Measurements from ENCODE around the gene SLC35G6.
"Not testable (repeated sequence)": the region's sequence is repeated elsewhere in the genome, so short reads cannot be mapped to it uniquely, and the experiment has no call there.

SLC35G6 gene

DNA sequence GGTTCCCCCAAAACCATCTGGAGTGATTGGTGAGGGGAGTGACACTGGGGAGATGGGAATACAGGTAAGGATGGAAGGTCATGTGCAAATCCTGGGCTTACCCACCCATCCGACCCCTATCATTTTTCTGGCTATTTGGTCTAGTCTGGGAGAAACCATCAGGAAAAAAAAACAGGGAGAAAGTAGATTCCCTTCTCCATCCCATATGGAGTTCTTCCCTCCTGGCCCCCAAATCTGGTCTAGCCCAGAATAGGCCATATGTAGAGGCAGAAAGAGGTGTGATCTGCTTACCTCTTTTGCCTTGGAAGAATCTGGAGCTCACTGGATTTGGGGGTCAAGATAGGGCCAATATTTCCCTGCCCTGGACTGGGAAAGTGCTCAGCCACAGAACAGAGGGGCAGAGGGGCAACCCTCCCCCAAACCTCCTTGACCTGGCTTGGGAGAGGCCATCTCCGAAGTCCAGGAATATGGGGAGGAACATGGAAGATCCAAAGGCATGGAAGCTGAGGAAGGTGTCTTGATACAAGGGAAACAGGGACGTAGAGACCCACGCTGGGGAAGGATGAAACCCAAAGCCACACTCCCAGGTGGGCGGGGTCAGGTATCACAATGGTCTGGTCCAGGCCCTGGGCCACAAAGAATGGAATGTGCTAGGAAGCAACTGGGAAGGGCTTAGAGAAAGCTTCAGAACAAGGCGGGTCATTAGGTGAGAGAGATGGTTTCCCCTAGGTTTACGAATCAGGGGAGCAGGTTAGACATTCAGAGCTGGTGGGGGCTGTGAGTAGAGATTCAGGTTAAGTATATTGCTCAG is 20.2 kb upstream of the SLC35G6 start:
- DNase-seq (ENCODE audit: low read depth in 2 of 2), result no peak

DNA sequence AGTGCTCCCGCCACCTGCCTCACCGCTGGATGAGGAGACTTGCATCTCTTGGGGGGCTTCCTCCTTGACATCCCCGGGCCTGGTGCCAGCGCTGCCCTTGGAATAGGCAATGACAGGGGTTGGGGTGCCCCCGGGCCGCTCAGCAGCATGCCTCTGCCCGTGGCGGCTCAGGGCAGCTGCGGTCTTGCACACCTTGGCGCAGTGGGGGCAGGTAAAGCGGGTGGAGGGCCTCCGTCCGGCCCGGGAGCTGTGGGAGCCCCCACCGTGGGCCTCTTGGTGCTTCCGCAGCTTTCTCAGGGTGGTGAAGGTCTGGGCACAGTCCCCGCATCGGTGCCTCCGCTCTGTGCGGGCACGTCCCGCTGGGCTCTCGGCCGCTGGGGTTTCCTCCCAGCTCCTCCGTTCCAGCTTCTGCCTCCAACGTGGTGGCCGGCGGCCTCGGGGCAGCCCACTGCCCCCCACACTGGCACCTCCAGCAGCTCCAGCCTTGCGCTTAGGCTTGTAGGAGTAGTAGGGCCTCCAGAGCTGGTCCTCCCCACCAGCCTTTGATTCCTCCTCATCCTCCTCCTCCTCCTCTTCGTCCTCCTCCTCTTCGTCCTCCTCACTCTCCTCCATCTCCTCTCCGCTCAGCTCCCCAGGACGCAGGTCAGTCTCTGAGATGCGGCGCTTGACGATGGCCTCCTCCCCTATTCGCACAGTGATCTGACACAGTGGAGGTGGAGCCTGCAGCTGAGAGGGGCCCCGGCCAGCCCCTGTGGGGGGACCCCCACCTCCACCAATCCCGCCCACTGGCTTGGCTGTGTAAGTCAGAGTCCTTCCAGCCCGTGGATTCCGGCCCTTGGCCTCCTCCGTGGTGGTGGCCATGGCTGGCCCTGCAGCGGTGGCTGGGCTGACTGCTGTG is 18.5 kb upstream of the SLC35G6 start:
- no peak for DNase-seq (ENCODE audit: low read depth in 2 of 2)

DNA sequence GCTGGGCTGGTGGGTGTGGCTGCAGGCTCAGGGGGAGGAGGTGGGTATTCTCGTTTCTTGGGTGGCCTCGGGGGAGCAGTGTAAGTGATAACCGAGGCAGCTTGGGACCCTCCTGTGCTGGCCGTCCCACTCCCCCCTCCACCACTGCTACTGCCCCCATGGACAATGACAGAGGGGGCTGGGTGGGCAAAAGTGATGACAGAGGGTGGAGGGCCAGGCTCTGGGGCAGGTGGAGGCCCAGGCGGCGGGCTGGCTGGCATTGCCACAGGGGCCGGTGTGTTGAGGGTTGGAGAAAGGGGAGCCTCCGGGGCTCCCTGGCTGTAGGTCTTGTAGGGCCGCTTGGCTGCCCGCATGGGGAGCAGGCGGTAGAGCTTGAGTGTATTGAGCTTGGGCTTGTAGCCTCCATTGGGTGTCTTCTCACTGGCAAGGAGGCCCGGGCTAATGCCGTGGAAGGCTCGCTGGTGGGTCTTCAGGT is 17.8 kb upstream of the SLC35G6 start:
- DNase-seq (ENCODE audit: low read depth in 2 of 2), result no peak

DNA sequence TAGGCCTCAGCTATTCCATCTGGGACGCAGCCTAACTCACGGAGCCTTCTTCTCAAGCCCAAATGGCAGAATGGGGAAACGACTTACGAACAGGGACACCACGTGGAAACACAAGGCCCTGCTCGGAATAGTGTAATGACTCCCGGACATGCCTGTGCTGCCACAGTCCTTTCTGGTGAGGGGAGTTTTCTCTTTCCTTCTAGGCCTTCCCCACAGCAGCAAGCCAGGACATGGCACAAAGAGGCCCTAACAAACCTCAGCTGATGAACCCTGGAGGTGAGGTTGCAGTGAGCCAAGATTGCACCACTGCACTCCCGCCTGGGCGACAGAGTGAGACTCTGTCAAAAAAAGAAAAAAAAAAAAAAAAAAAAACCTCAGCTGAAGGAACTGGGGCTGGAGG is 17.2 kb upstream of the SLC35G6 start:
- no peak for DNase-seq (ENCODE audit: low read depth in 2 of 2)

DNA sequence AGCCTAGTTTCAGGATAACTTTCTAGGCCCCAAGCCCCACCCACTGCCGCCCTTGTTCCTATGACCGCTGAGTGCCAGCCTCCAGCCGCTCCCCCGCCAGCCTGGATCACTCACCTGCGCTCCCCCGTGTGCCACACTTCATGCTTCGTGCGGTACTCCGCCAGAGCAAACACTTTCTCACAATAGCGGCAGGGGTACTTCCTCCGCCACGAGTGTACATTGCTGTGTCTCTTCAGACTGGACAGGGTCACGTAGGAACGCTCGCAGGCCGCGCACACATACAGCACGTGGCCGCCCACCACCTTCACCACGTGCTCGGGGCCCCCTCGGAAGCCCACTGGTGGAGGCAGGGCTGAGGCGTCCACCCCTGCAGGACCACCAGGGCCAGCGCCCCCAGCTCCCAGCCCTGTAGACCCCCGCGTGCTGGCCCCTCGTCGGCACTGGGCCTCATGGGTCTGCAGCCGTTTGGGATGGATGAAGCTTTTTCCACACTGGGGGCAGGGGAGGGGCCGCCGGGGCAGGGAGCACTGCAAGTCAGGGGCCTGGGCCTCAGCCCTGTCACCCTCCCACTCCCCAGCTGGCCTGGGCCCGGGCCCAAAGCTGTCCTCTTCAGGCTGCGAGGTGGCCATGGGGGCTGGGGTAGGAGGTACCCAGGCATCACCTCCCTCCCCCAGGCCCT is 15.5 kb upstream of the SLC35G6 start:
- no peak for DNase-seq (ENCODE audit: low read depth in 2 of 2)

GRCh38 chr17:7466318-7466638 is 15.0 kb upstream of the SLC35G6 start:
- DNase-seq (ENCODE audit: low read depth in 2 of 2), result no peak

DNA sequence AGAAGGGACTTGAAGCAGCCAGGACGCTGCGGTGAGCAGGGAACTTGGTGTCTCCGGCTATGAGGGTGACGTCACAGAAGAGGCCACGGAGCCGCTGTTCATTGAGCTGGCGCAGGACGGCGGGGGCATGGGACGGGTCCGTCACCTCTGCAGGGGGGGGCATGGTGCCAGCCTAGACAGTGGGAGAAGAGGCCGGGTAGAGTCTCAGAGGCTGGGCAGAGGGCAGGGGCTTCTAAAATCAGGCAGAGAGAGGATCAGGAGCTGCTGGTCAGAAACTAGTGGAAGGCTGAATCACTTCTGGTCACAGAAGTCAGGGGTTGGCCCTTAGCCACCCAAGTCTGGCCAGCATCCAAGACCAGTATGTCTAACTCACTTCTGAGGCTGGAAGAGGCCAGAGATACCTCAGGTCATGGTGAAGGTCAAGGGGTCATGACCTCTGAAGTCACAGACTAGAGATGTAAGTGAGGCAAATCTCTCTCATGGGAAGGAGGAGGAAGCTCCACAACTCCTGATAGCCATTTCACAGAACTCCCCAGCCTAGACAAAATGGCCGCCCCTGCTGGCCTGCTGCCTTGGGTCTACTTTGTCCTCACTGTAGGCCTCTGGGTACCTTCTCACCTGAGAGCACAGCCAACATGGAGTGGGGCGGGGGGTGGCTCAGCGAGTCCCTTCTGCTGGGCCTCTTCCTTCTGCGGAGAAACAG is 14.5 kb upstream of the SLC35G6 start:
- no peak for DNase-seq (ENCODE audit: low read depth in 2 of 2)

DNA sequence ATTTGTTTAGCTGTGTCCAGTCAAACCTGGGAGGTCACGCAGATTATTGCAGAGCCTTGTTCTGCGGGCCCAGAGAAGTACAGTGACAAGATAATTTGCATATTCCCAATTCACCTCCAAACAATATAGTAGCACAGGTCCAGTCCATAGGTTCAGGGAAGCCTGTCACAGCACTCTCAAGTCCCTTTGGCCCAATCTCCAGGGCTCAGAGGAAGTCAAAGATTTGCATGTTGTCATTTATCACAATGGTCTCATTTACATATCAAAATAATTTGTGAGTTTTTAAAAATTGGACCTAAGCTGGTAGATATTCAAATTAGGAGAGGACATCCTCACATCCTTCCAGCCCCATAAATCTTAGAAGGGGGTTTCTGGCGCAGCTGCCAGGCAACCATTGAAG is 13.7 kb upstream of the SLC35G6 start:
- no peak for DNase-seq (ENCODE audit: low read depth in 2 of 2)

- no peak for DNase-seq (ENCODE audit: low read depth in 2 of 2)
These were observed 13.0 kb upstream of the SLC35G6 start for GRCh38 chr17:7468290-7468689.

DNA sequence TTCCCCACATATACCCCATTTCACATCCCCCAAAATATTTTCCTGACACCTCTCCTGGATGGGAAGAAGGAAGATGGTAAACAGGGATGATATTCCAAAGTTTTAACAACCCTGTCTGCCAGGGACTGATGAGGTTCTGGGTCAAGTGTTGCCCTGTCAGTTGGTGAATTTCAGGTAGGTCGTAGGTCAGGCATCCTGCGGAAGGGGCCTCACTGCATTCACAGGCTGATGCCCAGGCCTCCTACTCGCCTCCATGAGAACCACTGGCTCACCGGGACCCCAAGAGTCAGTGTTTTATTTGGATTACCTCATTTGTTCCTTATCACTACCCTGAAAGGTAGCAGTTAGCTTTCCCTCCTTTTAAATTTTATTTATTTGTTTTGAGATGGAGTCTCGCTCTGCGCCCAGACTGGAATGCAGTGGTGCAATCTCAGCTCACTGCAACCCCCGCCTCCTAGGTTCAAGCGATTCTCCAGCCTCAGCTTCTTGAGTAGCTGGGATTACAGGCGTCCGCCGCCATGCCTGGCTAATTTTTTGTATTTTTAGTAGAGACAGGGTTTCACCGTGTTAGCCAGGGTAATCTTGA is 12.3 kb upstream of the SLC35G6 start:
- no peak for DNase-seq (ENCODE audit: low read depth in 2 of 2)

DNA sequence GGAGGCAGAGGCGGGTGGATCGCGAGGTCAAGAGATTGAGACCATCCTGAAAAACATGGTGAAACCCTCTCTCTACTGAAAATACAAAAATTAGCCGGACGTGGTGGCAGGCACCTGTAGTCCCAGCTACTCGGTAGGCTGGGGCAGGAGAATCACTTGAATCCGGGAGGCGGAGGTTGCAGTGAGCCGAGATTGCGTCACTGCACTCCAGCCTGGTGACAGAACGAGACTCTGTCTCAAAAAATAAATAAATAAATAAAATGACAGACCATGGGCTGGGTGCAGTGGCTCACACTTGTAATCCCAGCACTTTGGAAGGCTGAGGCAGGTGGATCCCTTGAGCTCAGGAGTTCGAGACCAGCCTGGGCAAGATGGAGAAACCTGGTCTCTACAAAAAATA is 11.4 kb upstream of the SLC35G6 start:
- not testable (repeated sequence) for DNase-seq (ENCODE audit: low read depth in 2 of 2)

DNA sequence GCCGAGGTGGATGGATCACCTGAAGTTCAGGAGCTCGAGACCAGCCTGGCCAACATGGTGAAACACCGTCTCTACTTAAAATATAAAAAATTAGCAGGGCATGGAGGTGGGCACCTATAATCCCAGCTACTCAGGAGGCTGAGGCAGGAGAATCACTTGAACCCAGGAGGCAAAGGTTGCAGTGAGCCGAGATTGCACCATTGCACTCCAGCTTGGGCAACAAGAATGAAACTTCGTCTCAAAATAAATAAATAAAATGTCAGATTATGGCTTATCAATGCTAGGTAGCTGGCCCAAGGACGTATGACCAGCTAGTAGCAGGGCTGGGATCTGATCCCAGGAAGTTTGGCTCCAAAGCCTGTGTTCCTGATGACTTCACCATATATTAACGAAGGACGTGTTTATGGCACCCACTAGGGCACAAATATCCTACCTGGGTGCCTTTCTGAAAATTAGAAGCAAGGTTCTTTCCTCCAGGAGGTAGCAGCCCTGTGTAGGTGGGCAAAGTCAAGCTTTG is 10.7 kb upstream of the SLC35G6 start:
- not testable (repeated sequence) for DNase-seq (ENCODE audit: low read depth in 2 of 2)

- DNase-seq (ENCODE audit: low read depth in 2 of 2), result no peak
These were observed 9.5 kb upstream of the SLC35G6 start for GRCh38 chr17:7471729-7472128.

- DNase-seq (ENCODE audit: low read depth in 2 of 2), result not testable (repeated sequence)
These were observed 6.5 kb upstream of the SLC35G6 start for GRCh38 chr17:7474767-7475166.

GRCh38 chr17:7475764-7476422 is 5.4 kb upstream of the SLC35G6 start:
- no peak for DNase-seq (ENCODE audit: low read depth in 2 of 2)

GRCh38 chr17:7476494-7476893 is 4.8 kb upstream of the SLC35G6 start:
- no peak for DNase-seq (ENCODE audit: low read depth in 2 of 2)

- no peak for DNase-seq (ENCODE audit: low read depth in 2 of 2)
These were observed 4.3 kb upstream of the SLC35G6 start for GRCh38 chr17:7476951-7477350.

DNA sequence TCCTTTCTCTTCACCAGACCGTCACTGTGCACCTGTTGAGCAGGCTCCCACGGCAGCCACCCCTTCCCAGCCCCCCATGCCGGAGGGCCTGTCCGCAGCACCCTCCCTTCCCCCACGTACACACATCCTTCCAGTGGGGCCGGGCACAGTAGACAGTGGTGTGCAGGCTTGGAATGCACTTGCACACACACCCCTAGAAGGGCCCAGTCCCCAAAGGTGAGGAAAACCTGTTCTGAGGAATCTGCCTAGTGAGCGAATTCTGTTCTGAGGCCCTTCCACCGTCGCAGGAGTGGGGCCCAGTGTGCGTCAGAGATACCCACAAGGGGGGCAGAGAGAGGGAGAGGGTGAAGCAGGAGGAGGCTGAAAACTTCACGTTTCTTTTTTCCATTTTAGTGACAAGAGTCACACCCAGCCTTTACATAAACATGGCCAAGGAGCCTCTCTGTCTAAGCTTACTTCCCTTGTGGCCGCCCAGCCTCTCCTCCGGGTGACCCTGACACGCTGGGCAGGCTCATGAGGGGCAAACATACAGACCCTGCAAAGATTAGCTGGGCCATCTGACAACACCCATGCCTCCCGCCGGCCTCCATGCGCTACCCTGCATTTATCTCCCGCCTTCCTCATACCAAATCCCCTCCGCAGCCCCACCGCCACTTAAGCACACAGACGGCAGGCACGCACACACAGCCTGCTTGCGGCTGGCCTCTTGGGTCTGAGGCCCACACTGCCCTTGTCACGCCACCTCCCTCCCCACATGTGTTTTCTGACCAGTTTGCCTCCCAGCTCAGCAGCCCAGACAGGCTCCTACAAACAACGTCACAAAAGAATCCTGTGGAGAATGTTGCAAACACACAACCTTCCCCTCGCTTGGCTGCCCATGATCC is 3.6 kb upstream of the SLC35G6 start:
- peak in 1 of 2 donors; percentile 17 for DNase-seq (ENCODE audit: low read depth in 2 of 2)
